HG03378 (cell line): Measurements from ENCODE around the gene RASA4.
"Not testable (repeated sequence)": the region's sequence is repeated elsewhere in the genome, so short reads cannot be mapped to it uniquely, and the experiment has no call there.

Experiments
- ATAC-seq: cut with Tn5 transposase; IDR thresholded peaks from one replicate; pipeline ENCODE4 v1.9.1; 2021; ENCODE audit warnings: mild to moderate bottlenecking, moderate library complexity; ENCODE audit not compliant: unreplicated experiment

The RASA4 gene

DNA sequence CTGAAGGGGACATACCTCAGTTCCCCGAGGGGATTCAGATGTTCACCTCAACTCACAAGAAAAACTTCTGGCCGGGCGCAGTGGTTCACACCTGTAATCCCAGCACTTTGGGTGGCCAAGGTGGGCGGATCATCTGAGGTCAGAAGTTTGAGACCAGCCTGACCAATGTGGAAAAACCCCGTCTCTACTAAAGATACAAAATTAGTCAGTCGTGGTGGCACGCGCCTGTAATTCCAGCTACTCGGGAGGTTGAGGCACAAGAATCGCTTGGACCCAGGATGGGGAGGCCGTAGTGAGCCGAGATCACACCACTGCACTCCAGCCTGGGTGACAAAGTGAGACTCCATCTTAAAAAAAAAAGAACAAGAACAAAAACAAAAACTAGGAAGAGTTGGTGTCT lies 71.3 kb downstream of the RASA4 start:
- not testable (repeated sequence) for ATAC-seq

DNA sequence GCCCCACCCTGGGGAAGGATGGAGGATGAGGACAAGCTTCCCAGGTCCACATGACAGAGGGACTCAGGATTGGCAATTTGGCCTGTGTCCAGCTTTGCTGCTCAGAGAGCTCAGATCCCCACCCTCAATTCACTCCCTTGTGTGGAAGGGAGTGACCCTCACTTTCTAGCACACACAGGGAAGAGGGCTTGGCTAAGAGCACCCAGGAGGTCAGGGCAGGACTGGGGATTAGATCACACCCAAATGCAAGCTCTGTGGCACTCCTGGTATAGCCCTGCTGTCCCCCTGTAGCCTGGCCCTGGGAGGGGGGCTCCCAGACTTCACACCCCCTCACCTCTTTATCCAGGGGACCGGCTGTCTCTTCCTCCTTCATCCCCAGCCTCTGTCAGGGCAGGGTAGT lies 72.2 kb downstream of the RASA4 start:
- not testable (repeated sequence) for ATAC-seq

DNA sequence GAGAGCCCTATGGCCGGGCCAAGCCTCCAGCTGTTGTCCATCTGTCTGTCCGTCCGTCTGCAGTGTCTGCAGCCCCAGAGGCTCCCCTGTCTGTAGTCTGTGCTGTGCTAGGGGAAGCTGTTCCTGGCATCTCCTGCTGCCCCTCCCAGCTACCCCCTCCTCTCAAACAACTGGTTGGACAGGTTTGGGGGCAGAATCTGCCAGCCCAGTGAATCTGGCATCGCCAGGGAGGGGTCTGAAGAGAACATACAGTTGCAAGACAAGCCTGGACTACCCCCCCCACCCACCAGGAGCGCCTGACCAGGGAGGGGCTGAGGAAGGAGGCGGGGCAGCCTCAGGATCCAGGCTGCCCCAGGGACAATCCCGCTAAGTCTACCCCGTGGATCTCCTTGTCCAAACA lies 73.0 kb downstream of the RASA4 start, which contains the start of gene UPK3BL2:
Gene UPK3BL2, minus strand, starts transcription at position 101 of the 400 bp plus-strand sequence. Its CDS starts 60 bp downstream, at position 41.
- not testable (repeated sequence) for ATAC-seq

DNA sequence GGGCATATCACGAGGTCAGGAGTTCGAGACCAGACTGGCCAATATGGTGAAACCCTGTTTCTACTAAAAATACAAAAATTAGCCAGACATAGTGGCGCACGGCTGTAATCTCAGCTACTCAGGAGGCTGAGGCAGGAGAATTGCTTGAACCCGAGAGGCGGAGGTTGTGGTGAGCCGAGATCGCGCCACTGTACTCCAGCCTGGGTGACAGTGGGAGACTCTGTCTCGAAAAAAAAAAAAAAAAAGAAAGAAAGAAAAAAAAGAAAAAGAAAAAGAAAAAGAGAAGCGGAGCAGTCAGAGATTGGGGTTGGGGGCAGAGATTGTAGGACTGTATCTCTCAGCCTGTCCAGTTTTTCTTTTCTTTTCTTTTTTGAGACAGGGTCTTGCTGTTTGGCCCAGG lies 73.8 kb downstream of the RASA4 start:
- not testable (repeated sequence) for ATAC-seq

DNA sequence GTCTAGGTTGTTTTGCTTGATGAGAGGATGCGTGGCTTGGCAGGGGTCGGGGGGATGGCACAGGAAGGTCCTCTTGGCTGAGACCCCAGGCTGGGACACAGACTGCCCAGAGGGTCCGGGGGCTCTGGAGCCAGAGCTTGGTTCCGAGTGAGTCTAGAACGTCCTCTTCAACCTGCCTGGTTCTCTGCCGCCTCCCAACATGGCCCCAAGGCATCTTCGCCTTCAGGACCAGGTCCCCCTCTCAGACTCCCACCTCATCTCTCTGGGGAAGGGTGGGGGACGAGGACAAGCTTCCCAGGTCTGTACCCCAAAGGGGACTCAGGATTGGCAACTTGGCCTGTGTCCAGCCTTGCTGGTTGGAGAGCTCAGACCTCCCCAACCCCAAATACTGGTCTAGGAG lies 74.5 kb downstream of the RASA4 start:
- not testable (repeated sequence) for ATAC-seq

DNA sequence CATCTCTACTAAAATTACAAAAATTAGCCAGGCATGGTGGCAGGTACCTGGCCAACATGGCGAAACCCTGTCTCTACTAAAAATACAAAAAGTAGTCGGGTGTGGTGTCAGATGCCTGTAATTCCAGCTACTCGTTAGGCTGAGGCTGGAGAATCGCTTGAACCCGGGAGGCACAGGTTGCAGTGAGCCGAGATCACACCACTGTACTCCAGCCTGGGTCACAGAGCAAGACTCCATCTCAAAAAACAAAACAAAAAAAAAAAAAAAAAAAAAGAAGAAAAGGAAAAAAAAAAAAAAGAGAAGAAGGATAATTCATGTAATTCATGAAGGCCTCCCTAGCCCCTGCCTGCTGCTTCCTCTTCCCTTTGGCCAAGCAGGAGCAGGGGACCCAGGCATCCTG lies 76.0 kb downstream of the RASA4 start:
- not testable (repeated sequence) for ATAC-seq

DNA sequence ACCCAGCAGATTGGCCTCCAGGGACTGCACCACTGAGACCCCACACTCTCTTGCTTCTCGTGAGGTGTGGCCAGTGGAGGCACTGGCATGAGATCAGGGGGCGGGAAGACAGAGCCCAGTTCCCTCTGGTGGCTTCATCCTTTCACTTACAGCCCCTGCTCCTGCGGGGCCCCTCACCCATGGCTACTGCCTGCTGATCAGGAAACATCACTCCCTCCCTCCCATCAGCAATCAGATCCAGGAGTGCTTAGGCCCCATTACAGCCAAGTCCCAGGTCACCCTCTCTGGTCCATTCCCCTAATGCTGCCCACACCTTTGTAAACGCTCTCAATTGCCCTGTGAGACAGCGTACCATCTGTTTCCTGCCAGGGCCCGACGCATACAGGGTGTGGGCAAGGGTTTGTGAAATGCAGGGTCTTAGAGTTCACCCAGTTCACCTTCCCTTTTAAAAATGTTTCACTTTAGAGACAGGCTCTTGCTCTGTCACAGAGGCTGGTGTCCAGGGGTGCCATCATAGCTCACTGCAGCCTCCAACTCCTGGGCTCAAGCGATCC lies 81.4 kb downstream of the RASA4 start:
- not testable (repeated sequence) for ATAC-seq

DNA sequence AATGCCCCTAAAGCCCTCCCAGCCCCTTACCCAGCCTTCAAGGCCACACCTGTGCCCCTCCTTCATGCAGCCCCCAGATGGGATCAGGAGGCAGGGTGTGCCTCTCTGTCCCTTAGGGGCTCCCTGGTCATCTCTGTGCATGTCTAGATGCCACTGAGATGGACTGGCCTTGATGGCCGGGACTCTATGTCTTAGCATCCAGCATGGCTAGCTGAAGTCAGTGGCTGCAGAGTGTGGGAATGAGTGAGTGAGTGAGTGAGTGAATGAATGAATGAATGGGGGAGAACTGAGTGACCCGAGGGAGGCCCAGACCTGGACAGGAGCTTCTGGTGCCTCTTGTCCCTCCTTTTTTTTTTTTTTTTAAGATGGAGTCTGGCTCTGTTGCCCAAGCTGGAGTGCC lies 84.4 kb downstream of the RASA4 start:
- ATAC-seq: not testable (repeated sequence)

DNA sequence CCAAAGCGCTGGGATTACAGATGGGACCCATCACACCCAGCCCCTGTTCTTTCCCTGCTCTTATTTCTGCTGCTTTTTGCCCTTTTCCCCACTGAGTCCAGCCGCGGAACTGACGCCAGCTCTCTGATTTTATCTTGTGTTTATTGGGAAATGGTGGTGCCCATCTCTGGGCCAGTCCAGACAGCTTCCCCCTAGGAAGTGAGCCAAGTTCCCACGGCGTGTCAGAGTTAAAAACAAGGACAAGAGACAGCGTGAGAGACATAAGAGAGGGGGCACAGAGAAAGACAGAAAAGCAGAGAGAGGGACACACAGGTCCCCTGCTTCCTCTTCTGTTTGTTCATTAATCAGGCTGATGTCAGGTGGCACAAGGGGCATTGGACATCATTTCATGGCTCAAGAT lies 85.0 kb downstream of the RASA4 start:
- ATAC-seq: not testable (repeated sequence)

DNA sequence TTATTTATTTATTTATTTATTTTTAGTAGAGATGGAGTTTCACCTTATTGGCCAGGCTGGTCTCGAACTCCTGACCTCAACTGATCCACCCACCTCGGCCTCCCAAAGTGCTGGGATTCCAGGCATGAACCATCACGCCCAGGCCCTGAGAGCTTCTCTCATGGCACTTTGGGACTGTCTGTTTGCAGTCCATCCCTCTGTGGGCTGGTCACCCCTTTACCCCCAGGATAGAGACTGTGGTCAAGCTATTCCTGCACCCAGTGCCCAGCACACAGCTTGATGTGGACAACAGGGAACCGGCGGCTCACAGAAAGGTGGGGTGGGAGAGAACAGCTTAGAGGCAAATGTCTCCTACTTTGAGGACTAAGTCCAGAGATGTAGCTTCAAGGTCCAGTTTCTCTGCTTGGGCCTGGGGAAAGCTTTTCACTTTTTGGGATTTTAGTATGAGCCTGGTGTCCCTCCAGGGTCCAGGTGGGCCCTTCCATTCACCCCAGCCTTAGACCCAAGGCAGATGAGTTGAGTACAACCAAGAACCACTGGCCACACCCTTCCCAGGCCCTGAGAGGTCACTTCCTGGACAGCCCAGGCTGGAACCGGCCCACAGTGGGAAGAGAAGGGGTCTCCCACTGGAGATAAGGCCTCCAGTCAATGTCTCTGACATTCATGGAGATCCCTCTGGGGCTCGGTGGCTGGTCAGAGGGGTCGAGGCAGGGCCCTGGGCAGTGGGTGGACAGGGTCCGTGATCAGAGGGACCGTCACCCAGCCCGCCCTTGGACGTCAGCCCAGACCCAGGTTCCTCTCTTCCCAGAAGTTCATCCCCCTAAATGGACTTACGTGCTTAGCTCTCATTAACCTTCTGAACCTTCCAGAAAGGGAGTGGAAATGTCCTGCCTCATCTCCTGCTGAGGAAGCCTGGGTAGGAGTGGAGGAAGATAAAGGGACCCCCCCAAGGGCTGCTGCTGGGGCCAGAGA lies 88.4 kb downstream of the RASA4 start:
- ATAC-seq: not testable (repeated sequence)

DNA sequence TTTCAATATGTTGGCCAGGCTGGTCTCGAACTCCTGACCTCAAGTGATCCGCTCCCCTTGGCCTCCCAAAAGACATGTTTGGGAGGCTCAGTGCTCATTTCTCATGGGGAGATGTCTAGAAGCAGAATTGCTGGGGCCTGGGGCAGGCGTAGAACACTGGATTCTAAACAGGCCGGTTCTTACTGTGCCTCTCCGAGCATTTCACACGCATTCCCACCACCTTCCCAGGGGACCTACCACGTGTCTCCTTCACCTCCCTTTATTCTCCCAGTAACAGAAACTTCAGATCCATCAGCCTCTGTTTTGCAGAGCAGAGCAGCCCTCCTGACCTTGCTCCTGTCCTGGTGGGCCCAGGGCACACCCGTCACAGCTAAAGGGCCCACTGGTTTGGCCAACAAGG lies 89.4 kb downstream of the RASA4 start:
- ATAC-seq: not testable (repeated sequence)

DNA sequence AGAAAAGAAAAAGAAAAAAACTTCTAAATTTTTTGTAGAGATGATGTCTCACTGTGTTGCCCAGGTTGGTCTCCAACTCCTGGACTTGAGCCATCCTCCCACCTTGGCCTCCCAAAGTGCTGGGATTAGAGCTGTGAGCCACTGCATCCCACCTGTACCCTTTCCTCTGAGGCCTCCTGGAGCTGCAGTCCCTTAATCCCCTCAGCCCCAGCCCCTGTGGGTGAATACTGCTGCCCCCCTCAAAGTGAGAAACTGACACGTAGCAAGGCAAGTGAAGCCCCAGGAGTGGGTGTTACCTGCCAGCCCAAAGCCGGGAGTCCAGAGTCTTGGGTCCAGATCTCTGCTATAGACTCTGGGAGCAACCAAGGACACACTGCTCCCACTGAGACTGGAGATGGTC lies 91.8 kb downstream of the RASA4 start:
- ATAC-seq: not testable (repeated sequence)
